Activated T-cell treated with anti-CD3 and anti-CD28 coated beads for 24 hours (primary cell): ENCODE measurements around the gene NUDT7.

Experiments used
- DNase-seq: peaks from one replicate; pipeline ENCODE4 v3.0.0-alpha.2; 2020; ENCODE audit warnings: low read depth

NUDT7 gene

DNA sequence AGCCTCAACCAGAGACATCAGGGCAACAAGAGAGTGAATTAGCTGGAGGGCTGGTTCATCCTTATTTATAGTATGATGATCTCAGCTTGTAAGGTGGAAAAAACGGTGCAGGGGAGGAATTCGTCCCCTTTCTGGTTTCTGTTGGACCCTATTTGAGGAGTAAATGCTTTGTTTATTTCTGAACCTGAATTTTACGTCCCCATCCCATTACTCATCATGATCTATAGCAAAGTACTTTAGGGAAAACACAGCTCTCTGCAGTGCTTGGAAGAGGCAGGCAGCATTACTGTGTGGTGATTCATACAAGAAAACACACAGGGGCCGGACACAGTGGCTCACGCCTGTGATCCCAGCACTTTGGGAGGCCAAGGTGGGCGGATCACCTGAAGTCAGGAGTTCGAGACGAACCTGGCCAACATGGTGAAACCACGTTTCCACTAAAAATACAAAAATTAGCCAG is 58.1 kb downstream of the NUDT7 start:
- DNase-seq = no peak

- DNase-seq = no peak
These were observed 58.8 kb downstream of the NUDT7 start for GRCh38 chr16:77781091-77781490.

DNA sequence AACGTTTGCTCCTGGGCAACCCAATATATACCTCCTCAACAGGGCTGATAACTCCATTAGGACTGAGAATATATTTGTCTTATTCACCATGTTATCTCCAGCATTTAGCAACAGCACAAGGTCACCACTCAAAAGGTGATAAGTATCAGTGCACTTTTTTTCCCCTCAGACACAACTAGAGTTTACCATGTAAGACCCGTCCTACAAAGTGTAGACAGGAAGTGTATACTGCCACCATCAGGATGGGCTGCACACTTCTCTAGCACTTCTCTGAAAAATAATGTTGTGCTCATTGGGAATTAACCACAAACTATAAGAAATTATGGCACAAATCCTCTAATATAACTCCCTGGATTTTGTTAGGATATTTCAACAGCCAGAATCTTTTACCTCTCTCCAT is 60.4 kb downstream of the NUDT7 start:
- no peak for DNase-seq

- DNase-seq = no peak
These were observed 62.4 kb downstream of the NUDT7 start for GRCh38 chr16:77784441-77785372.

- DNase-seq = no peak
These were observed 63.1 kb downstream of the NUDT7 start for GRCh38 chr16:77785373-77785764.

- DNase-seq = no peak
These were observed 64.0 kb downstream of the NUDT7 start for GRCh38 chr16:77786186-77786847.

DNA sequence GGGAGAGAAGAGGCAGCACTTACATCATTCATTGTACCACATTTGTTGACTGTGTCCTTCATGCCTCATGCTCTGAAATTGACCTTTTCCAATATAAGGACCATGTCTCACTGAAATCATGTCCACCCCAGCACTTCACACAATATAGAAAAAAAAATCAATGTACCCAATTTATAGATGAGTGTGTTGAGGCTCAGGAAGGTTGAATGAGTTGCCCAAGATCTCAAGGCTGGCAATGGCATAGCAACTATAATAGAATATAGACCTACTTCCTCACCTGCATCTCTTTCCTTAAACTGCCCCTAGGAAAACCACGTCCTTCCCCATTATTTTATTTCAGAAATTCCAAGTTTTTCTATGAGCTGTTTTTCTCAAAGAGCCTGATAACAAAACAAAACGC is 65.1 kb downstream of the NUDT7 start:
- DNase-seq = no peak

DNA sequence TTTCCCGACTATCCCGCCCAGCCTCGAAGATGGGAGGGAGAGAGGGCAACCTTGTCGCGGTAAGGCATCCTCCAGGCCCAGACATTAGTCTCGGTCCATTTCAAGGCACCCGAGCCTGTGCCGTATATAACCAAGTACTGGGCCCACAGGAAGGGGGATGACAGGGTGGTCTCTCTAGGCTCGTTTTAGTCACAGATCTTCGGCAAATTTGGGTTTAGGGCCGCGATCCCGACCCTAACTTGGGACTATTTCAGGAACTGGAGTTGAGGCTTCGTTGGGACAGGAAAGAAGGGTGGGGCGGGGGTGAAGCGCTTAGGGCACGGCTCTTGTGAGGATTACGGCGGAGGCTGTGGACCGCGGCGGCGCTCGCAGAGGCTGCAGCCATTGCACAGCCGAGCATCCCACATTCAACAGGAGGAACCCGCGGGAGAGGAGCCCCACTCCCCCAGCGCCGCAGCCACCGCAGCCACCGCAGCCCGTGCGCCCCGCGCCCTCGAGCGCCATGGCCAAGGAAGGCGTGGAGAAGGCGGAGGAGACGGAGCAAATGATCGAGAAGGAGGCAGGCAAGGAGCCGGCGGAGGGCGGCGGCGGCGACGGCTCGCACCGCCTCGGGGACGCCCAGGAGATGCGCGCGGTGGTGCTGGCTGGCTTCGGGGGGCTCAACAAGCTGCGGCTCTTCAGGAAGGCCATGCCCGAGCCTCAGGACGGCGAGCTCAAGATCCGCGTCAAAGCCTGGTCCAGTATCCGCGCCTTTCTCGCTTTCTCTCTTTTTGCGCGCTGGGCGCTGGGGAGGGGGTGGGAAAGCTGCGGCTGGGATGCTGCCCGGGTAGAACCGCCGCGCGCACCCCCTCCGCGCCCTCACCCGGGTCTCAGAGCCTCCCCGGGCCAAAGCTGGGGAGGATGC is 66.1 kb downstream of the NUDT7 start, which contains the start of gene VAT1L:
Gene VAT1L (plus strand): TSS at position 384 of the 904 bp plus-strand sequence. CDS start 119 bp downstream, at position 503.
- no peak for DNase-seq

- no peak for DNase-seq
These were observed 67.0 kb downstream of the NUDT7 start for GRCh38 chr16:77789085-77790008.

GRCh38 chr16:77790009-77790372 is 67.7 kb downstream of the NUDT7 start:
- no peak for DNase-seq

GRCh38 chr16:77790912-77791311 is 68.6 kb downstream of the NUDT7 start:
- DNase-seq = no peak
